GM18526 (cell line): ENCODE measurements around the gene RBMS1.

Experiments used
- POLR2A ChIP-seq: IDR thresholded peaks from 3 replicates; pipeline ENCODE4 v1.6.1; 2011; ENCODE audit not compliant: insufficient read length; ENCODE audit errors: extremely low read depth

Gene RBMS1

DNA sequence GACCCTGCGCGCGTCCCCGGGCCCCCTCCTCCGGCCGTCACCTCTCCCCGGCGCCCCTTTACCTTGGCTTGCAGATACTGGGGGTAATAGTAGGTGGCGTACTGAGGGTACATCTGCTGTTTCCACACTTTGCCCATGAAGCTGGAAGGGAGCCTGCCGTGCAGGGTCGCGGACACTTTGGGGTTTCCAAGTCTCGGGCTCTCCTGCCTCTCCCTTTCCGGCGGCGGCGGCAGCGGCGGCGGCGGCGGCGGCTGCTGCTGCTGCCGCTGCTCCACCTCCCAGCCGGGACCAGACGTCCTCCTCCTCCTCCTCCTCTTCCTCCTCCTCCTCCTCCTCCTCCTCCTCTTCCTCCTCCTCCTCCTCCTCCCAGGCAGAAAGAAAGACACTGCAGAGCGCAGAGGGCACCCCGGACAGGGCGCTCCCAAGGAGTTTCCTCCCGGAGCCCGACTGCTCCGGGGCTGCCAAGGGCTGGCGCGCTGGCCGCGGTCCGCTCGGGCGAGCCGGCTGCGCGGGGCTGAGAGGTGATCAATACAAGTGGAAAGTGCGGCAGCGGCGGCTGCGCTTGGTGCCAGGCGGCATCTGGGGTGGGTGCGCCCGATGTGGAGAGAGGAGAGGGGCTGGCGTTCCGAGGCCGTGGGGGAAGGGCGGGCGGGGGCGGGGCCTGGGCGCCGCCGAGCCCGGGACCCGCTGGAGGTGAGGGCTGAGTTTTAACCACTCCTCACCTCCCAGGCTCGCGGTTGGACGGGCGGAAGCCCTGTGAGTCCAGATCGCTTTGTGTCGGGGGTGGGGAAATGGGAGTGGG lies at the start of gene RBMS1:
Gene RBMS1 (minus strand): TSS at position 581 of the 802 bp plus-strand sequence. CDS start 444 bp downstream, at position 137.
- no peak for TF ChIP-seq POLR2A

- no peak for TF ChIP-seq POLR2A
Observed at GRCh38 chr2:160541745-160542144, 48.1 kb upstream of the RBMS1 start.

DNA sequence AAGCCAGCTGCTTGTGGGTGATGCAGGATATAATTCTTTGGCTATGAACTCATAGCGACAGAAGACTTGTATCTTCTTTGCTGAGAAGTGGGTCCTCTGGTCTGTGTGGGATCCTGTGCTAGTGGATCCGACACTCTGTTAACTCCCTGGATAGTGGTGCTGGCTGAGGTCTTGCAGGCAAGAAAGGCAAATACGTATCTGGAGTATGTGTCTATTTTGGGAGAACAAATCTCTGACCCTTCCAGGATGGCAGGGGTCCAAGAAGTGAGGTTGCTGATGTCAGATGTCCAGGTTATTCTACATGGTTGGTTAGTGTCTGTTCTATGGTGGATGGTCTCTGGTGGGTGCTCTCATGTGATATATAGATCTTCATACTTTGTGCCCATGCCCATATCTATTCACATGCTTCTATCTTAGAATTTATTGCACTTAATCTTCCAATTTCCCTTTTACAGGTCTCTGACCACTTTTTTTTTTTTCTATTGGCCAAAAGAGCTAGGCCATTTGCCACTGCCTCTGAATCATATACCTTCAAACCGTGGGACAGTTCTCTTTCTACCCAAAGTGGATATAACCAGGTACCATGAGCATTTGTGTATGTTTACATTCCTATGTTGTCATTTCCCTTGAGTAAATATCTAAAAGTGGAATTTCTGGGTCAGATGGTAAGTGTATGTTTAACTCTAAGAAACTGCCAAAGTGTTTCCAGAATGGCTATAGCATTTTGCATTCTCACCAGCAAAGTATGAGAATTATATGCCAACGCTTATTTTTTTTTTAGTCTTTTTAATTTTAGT lies 45.1 kb upstream of the RBMS1 start:
- TF ChIP-seq POLR2A = no peak

DNA sequence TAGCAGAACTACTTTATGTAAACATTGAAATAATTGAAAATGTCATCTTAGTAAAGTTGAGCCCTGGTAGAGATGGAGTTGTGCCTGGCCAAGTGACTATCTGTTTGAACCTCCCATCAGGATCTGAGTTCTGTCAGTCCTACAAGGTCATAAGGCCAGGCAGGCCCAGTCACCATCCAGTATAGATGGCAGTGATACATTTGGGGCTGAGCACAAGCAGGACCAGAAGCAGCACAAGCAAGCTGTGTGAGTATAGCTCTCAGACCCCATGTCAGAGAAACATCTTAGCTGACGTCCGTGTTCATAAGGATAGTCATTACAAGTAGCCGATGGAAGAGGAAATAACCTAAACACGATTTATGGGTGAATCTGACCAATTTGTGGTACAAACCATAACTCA lies 44.5 kb upstream of the RBMS1 start:
- TF ChIP-seq POLR2A = no peak

GRCh38 chr2:160534996-160535395 lies 41.4 kb upstream of the RBMS1 start:
- TF ChIP-seq POLR2A = no peak

GRCh38 chr2:160534249-160534648 lies 40.6 kb upstream of the RBMS1 start:
- no peak for TF ChIP-seq POLR2A

- TF ChIP-seq POLR2A = no peak
Observed at GRCh38 chr2:160533482-160533881, 39.9 kb upstream of the RBMS1 start.

GRCh38 chr2:160532388-160532787 lies 38.8 kb upstream of the RBMS1 start:
- no peak for TF ChIP-seq POLR2A

DNA sequence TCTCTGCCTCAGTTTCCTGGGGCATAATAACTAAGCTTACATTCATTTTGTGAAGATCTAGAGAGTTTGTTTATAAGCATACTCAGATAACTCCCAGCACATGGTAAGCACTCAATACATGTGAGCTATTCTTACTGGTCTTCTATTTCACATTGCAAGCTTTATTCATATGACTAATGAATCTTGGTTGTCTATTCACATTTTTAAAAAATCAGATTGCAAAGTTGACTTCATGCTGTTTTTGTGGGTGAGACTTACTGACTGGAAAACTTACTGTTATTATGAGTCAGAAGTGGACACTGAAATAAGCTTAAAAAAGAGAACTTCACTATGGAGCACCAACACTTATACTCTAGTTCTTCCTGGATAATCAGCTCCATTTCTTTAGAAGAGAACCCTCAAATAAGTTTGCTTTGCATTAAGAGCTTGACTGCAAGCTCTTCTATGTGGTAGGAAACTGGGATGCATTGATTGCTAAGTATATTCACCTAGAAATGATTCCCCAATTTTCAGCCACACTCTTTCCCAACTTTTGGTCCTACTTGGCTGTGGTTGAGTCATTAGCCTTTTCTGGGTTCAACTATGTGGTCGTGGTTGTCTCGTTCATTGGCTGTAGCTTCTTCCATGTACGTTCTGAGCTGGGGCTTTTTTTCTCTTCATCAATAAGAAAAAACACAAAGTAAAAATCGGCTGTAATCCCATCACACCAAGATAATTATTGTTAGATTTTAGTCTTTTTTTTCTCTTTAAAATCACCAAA lies 29.5 kb upstream of the RBMS1 start:
- TF ChIP-seq POLR2A = no peak

DNA sequence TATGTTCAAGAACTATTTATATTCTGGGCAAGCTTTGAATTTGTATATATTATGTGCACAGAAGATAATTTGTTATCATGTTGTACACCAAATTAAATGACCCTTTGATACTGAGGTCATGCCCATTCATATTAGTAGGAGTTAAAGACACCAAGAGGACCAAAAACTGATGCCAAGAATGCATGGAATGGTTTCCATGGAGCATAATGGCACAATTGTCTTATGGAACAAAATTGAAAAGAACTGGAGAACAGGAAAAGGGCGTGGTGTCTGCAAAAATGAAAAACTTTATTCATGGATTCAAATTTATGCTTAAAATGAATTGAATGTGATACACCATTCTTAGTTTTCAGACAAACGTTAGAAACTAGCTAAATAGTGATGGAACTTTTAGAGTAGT lies 24.1 kb upstream of the RBMS1 start:
- TF ChIP-seq POLR2A = no peak

- TF ChIP-seq POLR2A = no peak
Observed at GRCh38 chr2:160516547-160517365, 23.1 kb upstream of the RBMS1 start.

GRCh38 chr2:160515120-160515519 lies 21.5 kb upstream of the RBMS1 start:
- no peak for TF ChIP-seq POLR2A

- TF ChIP-seq POLR2A = no peak
Observed at GRCh38 chr2:160513120-160513519, 19.5 kb upstream of the RBMS1 start.

- TF ChIP-seq POLR2A = no peak
Observed at GRCh38 chr2:160512491-160512890, 18.9 kb upstream of the RBMS1 start.

GRCh38 chr2:160510617-160511016 lies 17.0 kb upstream of the RBMS1 start:
- TF ChIP-seq POLR2A = no peak
